Endometrial microvascular endothelial cells (primary cell): ENCODE data around the gene RANBP2. TPM values are rescaled to one million over a fixed set of nuclear protein-coding genes. Genes with fewer than 3 reads are reported as not detected.

Source experiments
- in situ Hi-C: cut with HindIII; loops from 2 replicates; pipeline ENCODE4 v1.10.0; 2017; ENCODE audit warnings: low sequenced_read_pairs, low pct_unique_long_range_greater_than_20kb; ENCODE audit errors: inconsistent ontology term
- total RNA-seq: library from RNA; depleted of rRNA; stranded (reverse); fragments of >200 nt; gene quantifications from one replicate; pipeline ENCODE4 v1.2.3, GENCODE V29; 2015; ENCODE audit errors: inconsistent ontology term

The RANBP2 gene
- total RNA-seq, 1 donor from 2014 or later = 57.0 TPM

- in situ Hi-C loops = no loop called here
Observed at GRCh38 chr2:108825736-108826135, 106.5 kb downstream of the RANBP2 start.

DNA sequence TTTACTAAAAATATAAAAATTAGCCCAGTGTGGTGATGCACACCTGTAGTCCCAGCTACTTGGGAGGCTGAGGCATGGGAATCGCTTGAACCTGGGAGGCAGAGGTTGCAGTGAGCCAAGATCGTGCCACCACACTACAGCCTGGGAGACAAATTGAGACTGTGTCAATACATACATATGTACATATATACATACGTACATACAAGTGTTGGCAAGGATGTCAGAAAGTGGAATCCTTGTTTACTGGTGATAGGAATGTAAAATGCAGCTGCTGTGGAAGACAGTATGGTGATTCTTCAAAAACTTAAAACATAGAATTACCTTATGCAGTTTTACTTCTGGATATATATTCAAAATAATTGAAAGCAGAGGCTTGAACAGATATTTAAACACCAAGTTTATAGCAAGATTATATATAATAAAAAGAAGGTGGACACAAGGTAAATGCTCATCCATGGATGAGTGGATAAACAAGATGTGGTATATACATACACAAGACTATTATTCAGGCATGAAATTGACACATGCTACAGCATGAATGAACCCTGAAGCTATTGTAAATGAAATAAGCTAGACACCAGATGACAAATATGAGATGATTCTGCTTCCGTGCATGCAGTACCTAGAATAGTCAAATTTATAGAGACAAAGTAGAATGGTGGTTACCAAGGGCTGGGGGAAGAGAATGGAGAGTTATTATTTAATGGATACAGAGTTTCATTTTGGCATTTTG lies 110.5 kb downstream of the RANBP2 start:
- in situ Hi-C loops = no loop called here

- in situ Hi-C loops = no loop called here
Observed at GRCh38 chr2:108833219-108833618, 113.9 kb downstream of the RANBP2 start.

GRCh38 chr2:108834620-108835019 lies 115.3 kb downstream of the RANBP2 start:
- in situ Hi-C loops = no loop called here

- in situ Hi-C loops = no loop called here
Observed at GRCh38 chr2:108835040-108835439, 115.8 kb downstream of the RANBP2 start.

Other genes with a start within 250 kb of the RANBP2 start
- 159 TPM for gene LIMS1, start 185.0 kb upstream of the RANBP2 start, total RNA-seq
- gene CCDC138, start 67.3 kb downstream of the RANBP2 start, total RNA-seq = 9.8 TPM